Fibroblast of skin of left biceps (primary cell): ENCODE measurements around the gene MFN1.

Experiments
- DNase-seq, 2 experiments: peaks; one replicate each; pipeline ENCODE4 v3.0.0-alpha.2; 2013; ENCODE audit warnings: low read depth in 2 of 2

The MFN1 gene

GRCh38 chr3:179336345-179336929 lies 11.1 kb upstream of the MFN1 start:
- DNase-seq = no peak

GRCh38 chr3:179348325-179349013 lies 960 bp downstream of the MFN1 start:
- no peak for DNase-seq

- no peak for DNase-seq
These were observed 8.5 kb downstream of the MFN1 start for GRCh38 chr3:179355996-179356395.

- no peak for DNase-seq
These were observed 15.8 kb downstream of the MFN1 start for GRCh38 chr3:179363332-179363731.

GRCh38 chr3:179369621-179370020 lies 22.1 kb downstream of the MFN1 start:
- no peak for DNase-seq

GRCh38 chr3:179373938-179374337 lies 26.4 kb downstream of the MFN1 start:
- no peak for DNase-seq

- no peak for DNase-seq
These were observed 27.8 kb downstream of the MFN1 start for GRCh38 chr3:179375091-179375999.

GRCh38 chr3:179376474-179376873 lies 29.0 kb downstream of the MFN1 start:
- no peak for DNase-seq

- no peak for DNase-seq
These were observed 44.4 kb downstream of the MFN1 start for GRCh38 chr3:179391906-179392305.

- peak; percentile 23 to 26 for DNase-seq
These were observed 51.2 kb downstream of the MFN1 start for GRCh38 chr3:179398574-179399231.

GRCh38 chr3:179401561-179401960 lies 54.1 kb downstream of the MFN1 start:
- DNase-seq = no peak

- no peak for DNase-seq
These were observed 55.5 kb downstream of the MFN1 start for GRCh38 chr3:179402963-179403362.

GRCh38 chr3:179404307-179404706 lies 56.8 kb downstream of the MFN1 start:
- DNase-seq = no peak

- no peak for DNase-seq
These were observed 62.8 kb downstream of the MFN1 start for GRCh38 chr3:179410331-179410730.

- no peak for DNase-seq
These were observed 63.5 kb downstream of the MFN1 start for GRCh38 chr3:179410999-179411398.

- DNase-seq = no peak
These were observed 67.3 kb downstream of the MFN1 start for GRCh38 chr3:179414804-179415203.

- no peak for DNase-seq
These were observed 67.9 kb downstream of the MFN1 start for GRCh38 chr3:179415377-179415776.

- DNase-seq = peak; percentile 69 to 76
These were observed 69.2 kb downstream of the MFN1 start for GRCh38 chr3:179416681-179417080.

- DNase-seq = no peak
These were observed 71.1 kb downstream of the MFN1 start for GRCh38 chr3:179418610-179419009.

GRCh38 chr3:179421500-179421899 lies 74.0 kb downstream of the MFN1 start:
- DNase-seq = no peak

GRCh38 chr3:179425075-179425474 lies 77.6 kb downstream of the MFN1 start:
- DNase-seq = no peak

- no peak for DNase-seq
These were observed 81.5 kb downstream of the MFN1 start for GRCh38 chr3:179428876-179429548.
